H9 (cell line): ENCODE results near the gene STARD10. TPM values are rescaled to one million over a fixed set of nuclear protein-coding genes. Genes with fewer than 3 reads are reported as not detected.
A peak's percentile ranks its signal among the peaks of the same experiment; 100 is the strongest.

Experiments used
- DNase-seq: peaks from one replicate; pipeline ENCODE4 v3.0.0-alpha.2; 2017
- H2AFZ ChIP-seq: one replicate; pipeline ENCODE4 v1.6.1; 2013; ENCODE audit warnings: mild to moderate bottlenecking, low read length, control low read depth, moderate library complexity
- H2AK5ac ChIP-seq: 2 replicates; pipeline ENCODE4 v1.6.1; 2013; ENCODE audit warnings: low read length, control low read depth, mixed read lengths; ENCODE audit not compliant: insufficient read length
- H2BK120ac ChIP-seq: one replicate; pipeline ENCODE4 v1.6.1; 2013; ENCODE audit warnings: low read depth, mild to moderate bottlenecking, low read length, control low read depth, inconsistent platforms; ENCODE audit not compliant: poor library complexity, severe bottlenecking
- H2BK12ac ChIP-seq: 2 replicates; pipeline ENCODE4 v1.6.1; 2013; ENCODE audit warnings: low read length, control low read depth, mixed read lengths, low read depth; ENCODE audit not compliant: insufficient read length
- H2BK15ac ChIP-seq: 2 replicates; pipeline ENCODE4 v1.6.1; 2013; ENCODE audit warnings: low read depth, low read length, control low read depth
- H2BK20ac ChIP-seq: one replicate; pipeline ENCODE4 v1.6.1; 2013; ENCODE audit warnings: low read depth, mild to moderate bottlenecking, low read length, control low read depth, inconsistent platforms; ENCODE audit not compliant: poor library complexity, severe bottlenecking
- H2BK5ac ChIP-seq: 2 replicates; pipeline ENCODE4 v1.6.1; 2013; ENCODE audit warnings: low read length, control low read depth, mixed read lengths; ENCODE audit not compliant: insufficient read length
- H3K14ac ChIP-seq: 2 replicates; pipeline ENCODE4 v1.6.1; 2013; ENCODE audit warnings: low read length, control low read depth; ENCODE audit not compliant: insufficient read depth
- H3K18ac ChIP-seq: 2 replicates; pipeline ENCODE4 v1.6.1; 2013; ENCODE audit warnings: low read depth, mild to moderate bottlenecking, mixed read lengths, low read length, control low read depth; ENCODE audit not compliant: insufficient read length
- H3K23ac ChIP-seq: 2 replicates; pipeline ENCODE4 v1.6.1; 2013; ENCODE audit warnings: low read length, control low read depth, mixed read lengths, low read depth; ENCODE audit not compliant: insufficient read length
- H3K23me2 ChIP-seq: 2 replicates; pipeline ENCODE4 v1.6.1; 2013; ENCODE audit warnings: low read depth, mild to moderate bottlenecking, mixed read lengths, low read length, control low read depth; ENCODE audit not compliant: insufficient read length, poor library complexity, severe bottlenecking
- H3K27ac ChIP-seq: 2 replicates; pipeline ENCODE4 v1.5.1; 2013; ENCODE audit warnings: low read length, control low read depth, mixed read lengths, low read depth; ENCODE audit not compliant: insufficient read length
- H3K27me3 ChIP-seq: 2 replicates; pipeline ENCODE4 v1.6.1; 2013; ENCODE audit warnings: low read length, control low read depth, inconsistent platforms; ENCODE audit not compliant: insufficient read depth
- H3K4ac ChIP-seq: 2 replicates; pipeline ENCODE4 v1.6.1; 2013; ENCODE audit warnings: low read depth, mild to moderate bottlenecking, control low read depth, inconsistent platforms, low read length, moderate library complexity
- H3K4me1 ChIP-seq: 2 replicates; pipeline ENCODE4 v1.6.1; 2013; ENCODE audit warnings: low read length, control low read depth, inconsistent platforms; ENCODE audit not compliant: insufficient read depth
- H3K4me2 ChIP-seq: 2 replicates; pipeline ENCODE4 v1.6.1; 2013; ENCODE audit warnings: low read length, control low read depth, mixed read lengths; ENCODE audit not compliant: insufficient read length, insufficient read depth
- H3K56ac ChIP-seq: 2 replicates; pipeline ENCODE4 v1.6.1; 2013; ENCODE audit warnings: low read depth, mild to moderate bottlenecking, mixed read lengths, low read length, control low read depth; ENCODE audit not compliant: insufficient read length
- H3K79me1 ChIP-seq: 2 replicates; pipeline ENCODE4 v1.6.1; 2013; ENCODE audit warnings: low read depth, mild to moderate bottlenecking, moderate library complexity, low read length, control low read depth, inconsistent platforms; ENCODE audit not compliant: insufficient read depth, poor library complexity, severe bottlenecking
- H3K79me2 ChIP-seq: 2 replicates; pipeline ENCODE4 v1.6.1; 2013; ENCODE audit warnings: low read length, control low read depth, inconsistent platforms; ENCODE audit not compliant: insufficient read depth
- H3K9ac ChIP-seq: 2 replicates; pipeline ENCODE4 v1.6.1; 2013; ENCODE audit warnings: low read length, control low read depth, mixed read lengths; ENCODE audit not compliant: insufficient read length; ENCODE audit errors: extremely low read depth
- H3K9me3 ChIP-seq: one replicate; pipeline ENCODE4 v1.6.1; 2013; ENCODE audit warnings: low read depth, low read length, inconsistent platforms; ENCODE audit not compliant: control insufficient read depth
- H3T11ph ChIP-seq: one replicate; pipeline ENCODE4 v1.6.1; 2013; ENCODE audit warnings: mild to moderate bottlenecking, low read length, control low read depth, inconsistent platforms
- H4K20me1 ChIP-seq: one replicate; pipeline ENCODE4 v1.6.1; 2013; ENCODE audit not compliant: control insufficient read depth, insufficient read length, insufficient read depth
- H4K5ac ChIP-seq: 2 replicates; pipeline ENCODE4 v1.6.1; 2013; ENCODE audit warnings: low read depth, mild to moderate bottlenecking, mixed read lengths, low read length, control low read depth; ENCODE audit not compliant: insufficient read length
- H4K8ac ChIP-seq: replicated peaks from 2 replicates; pipeline ENCODE4 v1.6.1; 2013; ENCODE audit warnings: low read length, control low read depth, mixed read lengths, low read depth; ENCODE audit not compliant: insufficient read length
- H4K91ac ChIP-seq: 2 replicates; pipeline ENCODE4 v1.6.1; 2013; ENCODE audit warnings: low read depth, mild to moderate bottlenecking, moderate library complexity, mixed read lengths, low read length, control low read depth; ENCODE audit not compliant: insufficient read length
- H3K27ac Mint-ChIP-seq, 3 experiments: 2 replicates in 2 of 3; 3 replicates in 1 of 3; pipeline ENCODE4 v1.8.0; 2020 to 2021; ENCODE audit warnings: mixed read lengths in 3 of 3, mild to moderate bottlenecking in 1 of 3, moderate library complexity in 1 of 3
- H3K27me3 Mint-ChIP-seq: 2 replicates; pipeline ENCODE4 v1.8.0; 2021; ENCODE audit warnings: low read depth, mild to moderate bottlenecking, moderate library complexity, mixed read lengths
- H3K36me3 Mint-ChIP-seq, 3 experiments: 2 replicates in 2 of 3; 3 replicates in 1 of 3; pipeline ENCODE4 v1.8.0; 2020 to 2021; ENCODE audit warnings: low read depth in 3 of 3, mixed read lengths in 3 of 3; ENCODE audit not compliant: insufficient read depth in 1 of 3
- H3K4me1 Mint-ChIP-seq, 2 experiments: 2 replicates each; pipeline ENCODE4 v1.8.0; 2020; ENCODE audit warnings: mixed read lengths in 2 of 2
- H3K4me3 Mint-ChIP-seq, 2 experiments: 2 replicates in 1 of 2; 3 replicates in 1 of 2; pipeline ENCODE4 v1.8.0; 2020 to 2021; ENCODE audit warnings: mild to moderate bottlenecking in 2 of 2, mixed read lengths in 2 of 2, moderate library complexity in 1 of 2
- H3K9me3 Mint-ChIP-seq, 2 experiments: 2 replicates in 1 of 2; 3 replicates in 1 of 2; pipeline ENCODE4 v1.8.0; 2020; ENCODE audit warnings: mild to moderate bottlenecking in 2 of 2, mixed read lengths in 2 of 2, moderate library complexity in 1 of 2
- WGBS: extraction: QIAGEN DNeasy Blood & Tissue Kit; methylation state at CpG from one replicate; pipeline ENCODE4 v1.1.7; 2013; ENCODE audit warnings: missing lambda C conversion rate, low lambda C conversion rate, mixed read lengths; ENCODE audit not compliant: insufficient read length; ENCODE audit errors: extremely low coverage; 5-methylcytosine and 5-hydroxymethylcytosine counted together
- total RNA-seq: library from RNA; stranded (reverse); gene quantifications from 2 replicates; pipeline ENCODE4 v1.2.1, GENCODE V29; 2021
- TF ChIP-seq, protein P1 (sequence below): fragments of 200-600 bp; sonication (generic); conservative IDR thresholded peaks from 3 replicates; pipeline ENCODE4 v1.8.0; 2021; ENCODE audit warnings: antibody characterized with exemption, mild to moderate bottlenecking

STARD10 gene
- total RNA-seq, 1 experiment from 2014 or later, result 24.4 TPM

DNA sequence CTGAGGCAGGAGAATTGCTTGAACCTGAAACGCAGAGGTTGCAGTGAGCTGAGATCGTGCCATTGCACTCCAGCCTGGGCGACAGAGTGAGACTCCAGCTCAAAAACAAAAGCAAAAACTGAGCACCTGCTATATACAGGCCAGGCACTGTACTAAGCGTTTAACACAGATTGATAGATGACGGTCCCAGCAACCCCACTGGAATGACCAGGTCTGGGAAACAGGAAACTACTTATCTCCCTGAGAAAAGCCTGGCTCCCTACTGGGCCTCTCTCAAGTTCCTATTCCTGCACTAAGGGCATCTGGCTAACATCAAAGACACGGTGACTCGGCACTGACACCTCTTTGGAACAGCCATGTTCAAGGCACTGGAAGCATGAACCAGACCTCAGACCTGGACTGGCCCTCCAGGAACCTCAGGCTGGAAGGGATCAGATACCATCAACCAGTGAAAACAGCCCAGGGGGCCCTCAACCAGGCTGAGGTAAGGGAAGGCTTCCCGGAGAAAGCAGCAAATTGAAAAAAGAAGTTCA, 58.3 kb downstream of the STARD10 start:
- no peak overlapping the region for H2BK120ac ChIP-seq
- no peak overlapping the region for H3K18ac ChIP-seq
- H2BK20ac ChIP-seq, result no peak overlapping the region
- no peak overlapping the region for H3K9ac ChIP-seq
- TF ChIP-seq, protein P1, sequence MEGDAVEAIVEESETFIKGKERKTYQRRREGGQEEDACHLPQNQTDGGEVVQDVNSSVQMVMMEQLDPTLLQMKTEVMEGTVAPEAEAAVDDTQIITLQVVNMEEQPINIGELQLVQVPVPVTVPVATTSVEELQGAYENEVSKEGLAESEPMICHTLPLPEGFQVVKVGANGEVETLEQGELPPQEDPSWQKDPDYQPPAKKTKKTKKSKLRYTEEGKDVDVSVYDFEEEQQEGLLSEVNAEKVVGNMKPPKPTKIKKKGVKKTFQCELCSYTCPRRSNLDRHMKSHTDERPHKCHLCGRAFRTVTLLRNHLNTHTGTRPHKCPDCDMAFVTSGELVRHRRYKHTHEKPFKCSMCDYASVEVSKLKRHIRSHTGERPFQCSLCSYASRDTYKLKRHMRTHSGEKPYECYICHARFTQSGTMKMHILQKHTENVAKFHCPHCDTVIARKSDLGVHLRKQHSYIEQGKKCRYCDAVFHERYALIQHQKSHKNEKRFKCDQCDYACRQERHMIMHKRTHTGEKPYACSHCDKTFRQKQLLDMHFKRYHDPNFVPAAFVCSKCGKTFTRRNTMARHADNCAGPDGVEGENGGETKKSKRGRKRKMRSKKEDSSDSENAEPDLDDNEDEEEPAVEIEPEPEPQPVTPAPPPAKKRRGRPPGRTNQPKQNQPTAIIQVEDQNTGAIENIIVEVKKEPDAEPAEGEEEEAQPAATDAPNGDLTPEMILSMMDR, result no peak
- no peak overlapping the region for H4K5ac ChIP-seq
- no peak overlapping the region for H3K56ac ChIP-seq
- no peaks in the 10 kb centered on the region for H4K20me1 ChIP-seq
- H2AK5ac ChIP-seq, result no peak overlapping the region
- H3K14ac ChIP-seq, result no peak overlapping the region
- H2BK5ac ChIP-seq, result no peak overlapping the region
- H3K9me3 ChIP-seq, result no peaks in the 10 kb centered on the region
- H3K36me3 Mint-ChIP-seq, result peaks cover 11 to 26% (median 15%) of the 10 kb centered on the region in 3 experiments
- no peak overlapping the region for H4K91ac ChIP-seq
- no peaks in the 10 kb centered on the region for H3K27me3 Mint-ChIP-seq
- H3K4me2 ChIP-seq, result no peak overlapping the region
- H3K9me3 Mint-ChIP-seq, result 0 out of 5 replicates have a peak, but pooled peaks cover 0 to 3% of the 10 kb centered on the region in 2 experiments
- H3K4me3 Mint-ChIP-seq, result peak overlapping the region; percentile 14 to 15; a peak in 2 of 5 replicates
- H3K23me2 ChIP-seq, result no peaks in the 10 kb centered on the region
- no peaks in the 10 kb centered on the region for H3K27me3 ChIP-seq
- H3K27ac Mint-ChIP-seq, result peak overlapping the region; percentile 78 to 96 (median 96); a peak in 5 of 7 replicates
- peaks cover 8% of the 10 kb centered on the region; the same call in 1 of the 2 replicates for H3K79me2 ChIP-seq
- peaks cover 35 to 39% of the 10 kb centered on the region in 2 experiments for H3K4me1 Mint-ChIP-seq
- no peak overlapping the region for H3K23ac ChIP-seq
- peaks cover 11% of the 10 kb centered on the region; the same call in 1 of the 2 replicates for H3K4me1 ChIP-seq
- no peaks in the 10 kb centered on the region for H3K79me1 ChIP-seq
- H3K4ac ChIP-seq, result no peak overlapping the region
- no peak overlapping the region for H4K8ac ChIP-seq
- no peak overlapping the region for H2BK12ac ChIP-seq
- peak; percentile 71 for DNase-seq
- WGBS, result no CpG with 5 or more reads among the region's 8 CpGs
- H3T11ph ChIP-seq, result no peak overlapping the region
- no peak overlapping the region for H2AFZ ChIP-seq
- H2BK15ac ChIP-seq, result no peak overlapping the region
- no peak overlapping the region for H3K27ac ChIP-seq
